Muscle of leg (tissue), 11 donors: Measurements from ENCODE around the gene C3orf70. TPM values are rescaled to one million over a fixed set of nuclear protein-coding genes. Genes with fewer than 3 reads are reported as not detected.

ENCODE experiments used
- DNase-seq: peaks from one replicate; pipeline ENCODE4 v3.0.0; 2013
- H3K27ac ChIP-seq: one replicate; pipeline ENCODE4 v1.5.1; 2013; ENCODE audit warnings: mild to moderate bottlenecking, low read length, control low read depth
- H3K27me3 ChIP-seq: one replicate; pipeline ENCODE4 v1.6.1; 2013; ENCODE audit warnings: low read length; ENCODE audit not compliant: control insufficient read depth, insufficient read depth
- H3K36me3 ChIP-seq: one replicate; pipeline ENCODE4 v1.6.1; 2013; ENCODE audit warnings: low read length; ENCODE audit not compliant: control insufficient read depth, insufficient read depth
- H3K4me1 ChIP-seq: one replicate; pipeline ENCODE4 v1.6.1; 2013; ENCODE audit warnings: low read length; ENCODE audit not compliant: control insufficient read depth, insufficient read depth
- H3K4me3 ChIP-seq: one replicate; pipeline ENCODE4 v1.5.1; 2013; ENCODE audit warnings: low read length, control low read depth
- H3K9me3 ChIP-seq: replicated peaks from 2 replicates; pipeline ENCODE4 v1.6.1; 2013; ENCODE audit warnings: low read depth, low read length; ENCODE audit not compliant: control insufficient read depth
- WGBS: methylation state at CpG from one replicate; pipeline ENCODE4 v1.1.5; 2013; ENCODE audit warnings: missing lambda C conversion rate; ENCODE audit not compliant: insufficient coverage; 5-methylcytosine and 5-hydroxymethylcytosine counted together
- polyA plus RNA-seq, 8 donors: library from polyadenylated mRNA; unstranded; fragments of 120-200 nt; gene quantifications; one replicate each; pipeline versions ENCODE4 v1.2.1 to v1.2.3, GENCODE V29; 2013; ENCODE audit warnings: inconsistent platforms in 1 of 8, low replicate concordance in 1 of 8; ENCODE audit not compliant: insufficient read length in 8 of 8, insufficient read depth in 1 of 8
- total RNA-seq: library from RNA; stranded (reverse); fragments of 120-200 nt; gene quantifications from one replicate; pipeline ENCODE4 v1.2.4, GENCODE V29; 2013

C3orf70 gene
- total and polyA plus RNA-seq, 9 donors, result 3.0 to 7.9 (median 4.5) TPM

GRCh38 chr3:185071287-185071800, 81.5 kb downstream of the C3orf70 start:
- peak; percentile 63 for DNase-seq
- Histone ChIP-seq H3K4me3 (no peak overlapping the region), H3K4me1 (peaks cover 13% of the 10 kb centered on the region), H3K9me3 (no peaks in the 10 kb centered on the region), H3K36me3 (no peaks in the 10 kb centered on the region), H3K27ac (no peak overlapping the region), H3K27me3 (no peaks in the 10 kb centered on the region)
- WGBS, result 35% methylated on average over 7 of the region's 7 CpGs

- WGBS, result 62% methylated on average over 16 of the region's 22 CpGs
- no peak overlapping the region for H3K27ac ChIP-seq
- no peaks in the 10 kb centered on the region for H3K36me3 ChIP-seq
- H3K4me3 ChIP-seq, result no peak overlapping the region
- H3K9me3 ChIP-seq, result no peaks in the 10 kb centered on the region
- peak; percentile 30 for DNase-seq
- no peaks in the 10 kb centered on the region for H3K27me3 ChIP-seq
- peaks cover 11% of the 10 kb centered on the region for H3K4me1 ChIP-seq
These were observed 82.2 kb downstream of the C3orf70 start for GRCh38 chr3:185070491-185071286.

GRCh38 chr3:185069037-185070030, 83.5 kb downstream of the C3orf70 start:
- Histone ChIP-seq H3K27me3 (no peaks in the 10 kb centered on the region), H3K27ac (no peak overlapping the region), H3K36me3 (no peaks in the 10 kb centered on the region), H3K4me1 (peaks cover 11% of the 10 kb centered on the region), H3K4me3 (no peak overlapping the region), H3K9me3 (no peaks in the 10 kb centered on the region)
- WGBS, result 68% methylated on average over 21 of the region's 28 CpGs
- DNase-seq, result no peak

DNA sequence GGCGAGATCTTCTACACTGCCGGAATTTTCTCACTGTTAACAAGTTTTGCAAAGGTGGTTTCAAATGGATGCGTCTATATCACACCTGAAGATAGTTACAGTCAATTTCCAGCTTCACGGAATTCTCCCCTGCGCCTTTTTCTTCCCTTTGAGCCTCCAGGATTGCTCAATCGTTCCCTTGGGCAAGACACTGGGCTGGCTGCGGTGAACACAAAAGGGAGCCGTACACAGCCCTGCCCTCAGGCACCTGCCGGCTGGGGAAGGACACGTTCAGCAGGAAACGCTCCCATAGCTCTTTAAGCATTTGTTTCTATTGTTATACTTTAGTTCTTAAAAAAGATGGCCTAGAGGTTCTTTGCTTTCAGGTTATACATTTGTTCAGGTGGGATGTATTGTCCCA, 85.7 kb downstream of the C3orf70 start:
- Histone ChIP-seq H3K9me3 (no peaks in the 10 kb centered on the region), H3K4me3 (no peak overlapping the region)
- 97% methylated on average over 7 of the region's 11 CpGs for WGBS

DNA sequence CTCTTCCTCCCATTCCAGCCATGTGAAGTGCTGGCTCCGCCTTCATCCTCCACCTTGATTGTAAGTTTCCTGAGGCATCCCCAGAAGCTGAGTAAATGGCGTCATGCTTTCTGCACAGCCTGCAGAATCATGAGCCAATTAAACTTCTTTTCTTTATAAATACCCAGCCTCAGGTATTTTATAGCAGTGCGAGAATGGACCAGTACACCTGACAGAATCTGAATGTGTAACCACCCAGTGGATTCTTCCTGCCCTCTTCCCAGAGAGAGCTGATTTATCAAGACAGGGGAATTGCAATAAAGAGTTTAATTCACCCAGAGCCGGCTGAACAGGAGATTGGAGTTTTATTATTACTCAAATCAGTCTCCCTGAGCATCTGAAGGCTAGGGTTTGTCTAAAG, 86.6 kb downstream of the C3orf70 start:
- H3K9me3 ChIP-seq, result no peaks in the 10 kb centered on the region
- H3K4me1 ChIP-seq, result peaks cover 10% of the 10 kb centered on the region
- no peak overlapping the region for H3K27ac ChIP-seq
- 90% methylated on average over 1 of the region's 4 CpGs for WGBS
- H3K4me3 ChIP-seq, result no peak overlapping the region
- H3K36me3 ChIP-seq, result no peaks in the 10 kb centered on the region
- H3K27me3 ChIP-seq, result no peaks in the 10 kb centered on the region
- no peak for DNase-seq

More for the DNA sequence above, 85.7 kb downstream of the C3orf70 start:
- H3K27me3 ChIP-seq, result no peaks in the 10 kb centered on the region
- H3K4me1 ChIP-seq, result peaks cover 11% of the 10 kb centered on the region
- no peak for DNase-seq
- no peaks in the 10 kb centered on the region for H3K36me3 ChIP-seq
- no peak overlapping the region for H3K27ac ChIP-seq

- H3K27me3 ChIP-seq, result no peaks in the 10 kb centered on the region
- no peak overlapping the region for H3K27ac ChIP-seq
- H3K9me3 ChIP-seq, result peaks cover 7% of the 10 kb centered on the region
- 100% methylated on average over 1 of the region's 3 CpGs for WGBS
- H3K36me3 ChIP-seq, result no peaks in the 10 kb centered on the region
- peaks cover 4% of the 10 kb centered on the region for H3K4me1 ChIP-seq
- no peak for DNase-seq
- H3K4me3 ChIP-seq, result no peak overlapping the region
These were observed 87.8 kb downstream of the C3orf70 start for GRCh38 chr3:185065059-185065458.

DNA sequence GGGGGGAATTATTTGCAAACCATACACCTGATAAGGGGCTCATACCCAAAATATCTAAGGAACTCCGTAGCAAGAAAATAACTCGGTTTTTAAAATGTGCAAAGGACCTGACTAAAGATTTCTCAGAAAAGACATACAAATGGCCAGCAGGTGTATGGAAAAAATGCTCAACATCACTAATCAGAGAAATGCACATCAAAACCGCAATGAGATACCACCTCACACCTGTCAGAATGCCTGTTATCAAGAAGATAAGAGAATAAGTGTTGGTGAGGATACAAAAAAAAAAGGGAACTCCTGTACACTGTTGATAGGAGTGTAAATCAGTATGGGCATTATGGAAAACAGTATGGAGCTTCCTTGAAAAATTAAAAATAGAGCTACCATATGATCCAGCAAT, 89.4 kb downstream of the C3orf70 start:
- no peak overlapping the region for H3K4me3 ChIP-seq
- no CpG with 5 or more reads among the region's 3 CpGs for WGBS
- H3K27ac ChIP-seq, result no peak overlapping the region
- H3K9me3 ChIP-seq, result peaks cover 7% of the 10 kb centered on the region
- H3K4me1 ChIP-seq, result no peaks in the 10 kb centered on the region
- no peak for DNase-seq
- no peaks in the 10 kb centered on the region for H3K36me3 ChIP-seq
- no peaks in the 10 kb centered on the region for H3K27me3 ChIP-seq

DNA sequence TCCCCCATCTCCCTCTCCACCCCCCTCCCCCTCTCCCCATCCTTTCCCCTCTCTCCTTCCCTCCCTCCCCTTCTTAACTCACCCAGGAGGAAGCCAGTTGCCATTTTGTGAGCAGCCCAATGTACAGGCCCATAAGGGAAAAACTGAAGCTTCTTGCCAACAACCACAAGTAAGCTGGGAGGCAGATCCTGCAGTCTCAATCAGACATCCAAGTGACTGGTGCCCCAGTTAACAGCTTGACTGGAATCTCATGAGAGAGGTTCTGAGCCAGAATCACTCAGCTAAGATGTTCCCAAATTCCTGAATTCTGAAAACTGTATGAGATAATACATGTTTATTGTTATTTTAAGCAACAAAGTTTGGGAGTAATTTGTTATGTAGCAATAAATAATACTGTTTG, 90.7 kb downstream of the C3orf70 start:
- H3K4me3 ChIP-seq, result no peak overlapping the region
- DNase-seq, result peak; percentile 84

GRCh38 chr3:185060655-185061054, 92.2 kb downstream of the C3orf70 start:
- Histone ChIP-seq H3K27me3 (no peaks in the 10 kb centered on the region), H3K36me3 (peaks cover 6% of the 10 kb centered on the region), H3K4me3 (no peak overlapping the region), H3K9me3 (peaks cover 22% of the 10 kb centered on the region), H3K4me1 (no peaks in the 10 kb centered on the region), H3K27ac (no peak overlapping the region)
- 100% methylated on average over 1 of the region's 2 CpGs for WGBS
- no peak for DNase-seq

More for the DNA sequence above, 90.7 kb downstream of the C3orf70 start:
- Histone ChIP-seq H3K4me1 (no peaks in the 10 kb centered on the region), H3K27ac (no peak overlapping the region), H3K36me3 (no peaks in the 10 kb centered on the region), H3K27me3 (no peaks in the 10 kb centered on the region), H3K9me3 (peaks cover 16% of the 10 kb centered on the region)

DNA sequence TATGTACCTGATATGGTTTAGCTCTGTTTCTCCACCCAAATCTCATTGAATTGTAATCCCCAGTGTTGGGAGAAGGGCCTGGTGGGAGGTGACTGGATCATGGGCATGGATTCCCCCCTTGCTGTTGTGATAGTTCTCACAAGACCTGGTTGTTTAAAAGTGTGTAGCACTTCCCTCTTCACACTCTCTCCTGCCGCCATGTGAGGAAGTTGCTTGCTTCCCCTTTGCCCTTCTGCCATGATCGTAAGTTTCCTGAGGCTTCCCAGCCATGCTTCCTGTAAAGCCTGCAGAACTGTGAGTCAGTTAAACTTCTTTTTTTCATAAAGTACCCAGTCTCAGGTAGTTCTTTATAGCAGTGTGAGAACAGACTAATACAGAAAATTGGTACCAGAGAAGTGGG, 93.1 kb downstream of the C3orf70 start:
- Histone ChIP-seq H3K9me3 (peaks cover 24% of the 10 kb centered on the region), H3K36me3 (peaks cover 9% of the 10 kb centered on the region), H3K27me3 (no peaks in the 10 kb centered on the region), H3K27ac (no peak overlapping the region), H3K4me1 (no peaks in the 10 kb centered on the region), H3K4me3 (no peak overlapping the region)
- WGBS, result no CpG with 5 or more reads among the region's 2 CpGs
- DNase-seq, result no peak
